GM19099 (cell line): ENCODE measurements around the gene DRAM2.

ENCODE experiments used
- POLR2A ChIP-seq: IDR thresholded peaks from 3 replicates; pipeline ENCODE4 v1.6.1; 2011; ENCODE audit warnings: low read depth; ENCODE audit not compliant: insufficient read length; ENCODE audit errors: extremely low read depth

The DRAM2 gene

GRCh38 chr1:111148376-111148881 is 8.5 kb upstream of the DRAM2 start:
- TF ChIP-seq POLR2A, result no peak

- no peak for TF ChIP-seq POLR2A
Measured at GRCh38 chr1:111147948-111148347, 8.1 kb upstream of the DRAM2 start.

- no peak for TF ChIP-seq POLR2A
Measured at GRCh38 chr1:111145963-111146768, 6.3 kb upstream of the DRAM2 start.

GRCh38 chr1:111145542-111145941 is 5.6 kb upstream of the DRAM2 start:
- TF ChIP-seq POLR2A, result no peak

- no peak for TF ChIP-seq POLR2A
Measured at GRCh38 chr1:111142356-111142975, 2.6 kb upstream of the DRAM2 start.

GRCh38 chr1:111141245-111142220 is 1.6 kb upstream of the DRAM2 start:
- TF ChIP-seq POLR2A, result peak; percentile 15

GRCh38 chr1:111140680-111140967 is 731 bp upstream of the DRAM2 start:
- no peak for TF ChIP-seq POLR2A

- TF ChIP-seq POLR2A, result no peak
Measured at GRCh38 chr1:111139324-111139955, 453 bp downstream of the DRAM2 start.

GRCh38 chr1:111133866-111134265 is 6.0 kb downstream of the DRAM2 start:
- no peak for TF ChIP-seq POLR2A

- no peak for TF ChIP-seq POLR2A
Measured at GRCh38 chr1:111131693-111132092, 8.2 kb downstream of the DRAM2 start.

- no peak for TF ChIP-seq POLR2A
Measured at GRCh38 chr1:111129376-111129775, 10.5 kb downstream of the DRAM2 start.

GRCh38 chr1:111127923-111128643 is 11.8 kb downstream of the DRAM2 start:
- peak; percentile 26 for TF ChIP-seq POLR2A

GRCh38 chr1:111126354-111126753 is 13.5 kb downstream of the DRAM2 start:
- TF ChIP-seq POLR2A, result no peak

- TF ChIP-seq POLR2A, result no peak
Measured at GRCh38 chr1:111116496-111116895, 23.4 kb downstream of the DRAM2 start.
